GM12872 (cell line): ENCODE measurements around the gene ISCA1.

Source experiments
- CTCF ChIP-seq: IDR thresholded peaks from 3 replicates; pipeline ENCODE4 v1.5.1; 2011; ENCODE audit warnings: low read depth, mild to moderate bottlenecking, low read length, moderate library complexity; ENCODE audit not compliant: insufficient read depth

ISCA1 gene

GRCh38 chr9:86250123-86250522 is 32.2 kb downstream of the ISCA1 start:
- no peak for TF ChIP-seq CTCF

- no peak for TF ChIP-seq CTCF
Observed at GRCh38 chr9:86248746-86249145, 33.6 kb downstream of the ISCA1 start.

- peak; percentile 57 for TF ChIP-seq CTCF
Observed at GRCh38 chr9:86246752-86247161, 35.6 kb downstream of the ISCA1 start.

GRCh38 chr9:86242071-86242470 is 40.3 kb downstream of the ISCA1 start:
- TF ChIP-seq CTCF: no peak

- no peak for TF ChIP-seq CTCF
Observed at GRCh38 chr9:86241216-86241615, 41.1 kb downstream of the ISCA1 start.

GRCh38 chr9:86238861-86239770 is 43.2 kb downstream of the ISCA1 start:
- TF ChIP-seq CTCF: no peak

- no peak for TF ChIP-seq CTCF
Observed at GRCh38 chr9:86230858-86231257, 51.5 kb downstream of the ISCA1 start.
